DMS53 treated with DMSO at 0.1 percent for 48 hours (cell line): ENCODE data around the gene ZYG11A.
A peak's percentile ranks its signal among the peaks of the same experiment; 100 is the strongest.
"Not testable (repeated sequence)": the region's sequence is repeated elsewhere in the genome, so short reads cannot be mapped to it uniquely, and the experiment has no call there.

ENCODE experiments used
- DNase-seq: peaks from one replicate; lab custom pipeline; 2025; ENCODE audit not compliant: unreplicated experiment; lab: John Stamatoyannopoulos, UW

ZYG11A gene

DNA sequence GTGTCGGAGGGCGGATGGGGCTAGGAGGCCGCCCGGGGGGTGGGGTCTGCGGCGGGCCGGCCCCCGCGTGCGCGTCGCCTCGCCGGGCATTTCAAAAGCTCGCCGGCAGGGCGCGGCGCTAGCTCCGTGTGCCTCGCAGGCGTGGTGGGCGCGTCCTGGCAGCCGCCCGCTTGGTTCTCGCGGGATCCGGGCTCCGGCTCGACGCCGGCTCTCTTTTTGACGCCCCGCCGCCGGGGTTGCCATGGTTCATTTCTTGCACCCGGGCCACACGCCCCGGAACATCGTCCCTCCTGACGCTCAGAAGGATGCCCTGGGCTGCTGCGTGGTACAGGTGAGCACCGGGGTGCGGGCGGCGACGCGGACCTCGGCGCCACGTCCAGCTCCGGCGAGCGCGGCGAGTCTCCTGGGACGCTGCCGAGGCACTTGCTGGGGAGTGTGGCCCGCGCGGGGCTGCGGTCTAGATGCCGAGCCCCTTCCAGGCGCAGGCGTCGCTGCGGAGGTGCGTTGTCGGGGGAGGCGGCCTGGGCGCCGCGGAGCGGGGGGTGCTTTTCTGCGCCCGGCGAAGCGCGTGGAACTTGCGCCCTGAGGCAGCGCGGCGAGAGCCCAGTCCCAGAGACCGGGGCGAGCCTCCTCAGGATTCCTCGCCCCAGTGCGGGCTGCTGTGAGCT lies at the start of gene ZYG11A:
ZYG11A (plus strand) TSS at position 118 of the 668 bp plus-strand sequence; CDS start at position 242, 124 bp downstream.
- peak; percentile 93 for DNase-seq

DNA sequence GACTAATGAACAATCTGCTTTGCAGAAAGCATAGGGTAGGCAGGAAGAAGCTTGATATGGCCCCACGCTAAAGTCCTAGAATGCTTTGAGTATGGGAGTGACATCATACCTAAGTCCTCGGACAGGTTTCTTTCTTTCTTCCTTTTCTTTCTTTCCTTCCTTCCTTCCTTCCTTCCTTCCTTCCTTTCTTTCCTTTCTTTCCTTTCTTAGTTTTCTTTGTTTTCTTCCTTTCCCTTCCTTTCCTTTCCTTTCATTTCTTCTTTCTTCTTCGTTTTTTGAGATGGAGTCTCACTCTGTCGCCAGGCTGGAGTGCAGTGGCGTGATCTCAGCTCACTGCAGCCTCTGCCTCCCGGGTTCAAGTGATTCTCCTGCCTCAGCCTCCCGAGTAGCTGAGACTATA lies 48.8 kb upstream of the ZYG11A start:
- not testable (repeated sequence) for DNase-seq

DNA sequence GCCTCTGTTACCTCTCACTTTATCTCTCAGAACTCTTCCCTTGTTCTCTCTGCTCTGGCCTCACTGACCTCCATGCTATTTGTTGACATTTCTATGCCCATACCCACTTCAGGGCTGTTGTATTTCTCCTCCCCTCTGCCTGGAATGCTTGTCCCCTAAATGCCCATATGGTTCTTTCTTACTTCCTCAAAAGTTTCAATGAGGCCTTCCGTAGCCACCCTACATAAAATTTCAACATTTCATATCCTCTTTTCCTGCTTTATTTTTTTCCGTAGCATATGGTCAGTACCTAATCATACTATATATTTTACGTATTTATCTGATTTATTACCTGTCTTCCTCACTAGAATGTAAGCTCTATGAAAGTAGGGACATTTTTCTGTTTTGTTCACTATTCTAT lies 47.1 kb upstream of the ZYG11A start:
- no peak for DNase-seq

DNA sequence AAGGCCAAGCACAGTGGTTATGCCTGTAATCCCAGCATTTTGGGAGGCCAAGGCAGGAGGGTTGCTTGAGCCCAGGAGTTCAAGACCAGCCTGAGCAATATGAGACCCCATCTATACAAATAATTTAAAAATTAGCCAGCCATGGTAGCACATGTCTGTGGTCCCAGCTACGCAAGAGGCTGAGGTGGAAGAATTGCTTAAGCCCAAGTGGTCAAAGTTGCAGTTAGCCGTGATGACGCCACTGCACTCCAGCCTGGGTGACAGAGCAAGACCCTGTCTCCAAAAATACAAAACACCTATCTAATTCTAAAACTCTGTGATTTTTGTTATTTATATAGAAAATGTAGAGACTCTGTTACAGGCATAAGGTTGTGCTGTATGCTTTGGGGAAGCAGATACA lies 44.2 kb upstream of the ZYG11A start:
- DNase-seq, result no peak

DNA sequence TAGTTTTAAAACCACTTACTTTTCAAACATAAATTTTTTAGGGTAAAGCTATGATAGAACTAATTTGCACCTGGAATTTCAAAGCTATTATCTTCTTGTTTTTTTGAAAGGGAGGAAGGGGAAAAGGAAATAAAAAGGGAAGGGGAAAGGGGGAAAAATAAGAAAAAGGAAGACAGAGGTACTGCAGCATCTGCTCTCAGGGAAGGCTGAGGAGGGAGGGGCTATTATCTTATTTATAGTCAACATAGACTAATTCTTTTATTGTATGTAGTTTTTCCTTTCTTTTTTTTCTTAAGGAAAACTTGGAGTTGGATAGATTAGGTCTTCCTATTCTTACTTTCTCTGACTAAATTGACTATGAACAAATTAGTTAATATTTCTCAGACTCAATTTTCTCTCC lies 41.5 kb upstream of the ZYG11A start:
- no peak for DNase-seq

DNA sequence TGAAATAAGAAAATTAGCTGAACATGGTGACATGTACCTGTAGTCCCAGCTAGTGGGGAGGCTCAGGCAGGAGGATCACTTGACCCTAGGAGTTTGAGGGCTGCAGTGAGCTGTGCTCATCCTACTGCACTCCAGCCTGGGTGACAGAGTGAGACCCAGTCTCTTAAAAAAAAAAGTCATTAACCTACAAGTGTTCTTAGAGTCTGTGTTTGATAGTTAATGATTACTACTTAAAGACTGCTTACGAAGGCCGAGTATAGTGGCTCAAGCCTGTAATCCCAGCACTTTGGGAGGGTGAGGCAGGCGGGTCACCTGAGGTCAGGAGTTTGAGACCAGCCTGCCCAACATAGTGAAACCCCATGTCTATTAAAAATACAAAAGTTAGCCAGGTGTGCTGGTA lies 38.5 kb upstream of the ZYG11A start:
- not testable (repeated sequence) for DNase-seq

DNA sequence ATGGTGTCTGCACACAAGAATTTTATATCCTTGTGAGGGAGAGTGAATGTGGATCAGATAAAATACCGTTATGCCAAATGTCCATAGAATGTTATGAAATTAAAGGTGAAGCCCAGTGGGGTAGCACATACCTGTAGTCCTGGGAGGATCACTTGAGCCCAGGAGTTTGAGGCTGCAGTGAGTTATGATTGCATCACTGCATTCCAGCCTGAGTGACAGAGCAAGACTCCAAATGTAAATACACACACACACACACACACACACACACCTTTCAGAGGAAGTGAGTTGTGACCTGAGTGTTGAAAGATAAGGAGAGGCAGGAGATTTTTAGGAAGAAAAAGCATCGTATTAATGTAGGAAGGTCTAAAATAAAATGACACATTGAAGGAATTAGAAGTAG lies 28.1 kb upstream of the ZYG11A start:
- no peak for DNase-seq

DNA sequence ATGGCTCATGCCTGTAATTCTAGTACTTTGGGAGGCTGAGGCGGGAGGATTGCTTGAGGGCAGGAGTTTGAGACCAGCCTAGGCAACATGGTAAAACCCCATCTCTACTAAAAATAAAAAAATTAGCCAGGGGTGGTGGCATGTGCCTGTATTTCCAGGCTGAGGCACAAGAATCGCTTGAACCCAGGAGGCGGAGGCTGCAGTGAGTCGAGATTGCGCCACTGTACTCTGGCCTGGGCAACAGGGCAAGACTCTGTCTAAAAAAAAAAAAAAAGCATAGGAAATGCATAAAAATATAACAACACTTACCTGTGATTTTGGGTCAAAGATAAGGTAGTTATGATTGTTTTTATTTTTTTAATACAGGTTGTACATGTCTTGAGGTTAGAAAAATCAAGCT lies 21.7 kb upstream of the ZYG11A start:
- not testable (repeated sequence) for DNase-seq

DNA sequence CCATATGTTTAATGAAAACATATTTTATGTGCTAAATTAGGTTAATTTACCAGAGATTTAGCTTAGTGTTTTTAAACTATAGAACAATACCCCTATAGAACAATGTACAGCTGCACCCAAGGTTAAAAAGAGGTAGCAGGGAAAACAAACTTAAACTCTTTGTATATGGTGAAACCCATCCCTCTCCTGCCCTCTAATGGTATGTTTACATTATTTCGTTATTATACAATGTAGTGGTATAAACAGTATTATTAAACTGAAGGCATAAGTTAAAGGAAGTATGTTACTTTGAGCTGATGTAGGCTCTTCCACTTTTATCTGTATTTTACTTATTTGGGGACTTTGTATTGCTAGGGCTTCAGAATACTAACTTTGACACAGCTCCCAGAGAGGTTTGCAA lies 16.7 kb upstream of the ZYG11A start:
- peak; percentile 37 for DNase-seq

DNA sequence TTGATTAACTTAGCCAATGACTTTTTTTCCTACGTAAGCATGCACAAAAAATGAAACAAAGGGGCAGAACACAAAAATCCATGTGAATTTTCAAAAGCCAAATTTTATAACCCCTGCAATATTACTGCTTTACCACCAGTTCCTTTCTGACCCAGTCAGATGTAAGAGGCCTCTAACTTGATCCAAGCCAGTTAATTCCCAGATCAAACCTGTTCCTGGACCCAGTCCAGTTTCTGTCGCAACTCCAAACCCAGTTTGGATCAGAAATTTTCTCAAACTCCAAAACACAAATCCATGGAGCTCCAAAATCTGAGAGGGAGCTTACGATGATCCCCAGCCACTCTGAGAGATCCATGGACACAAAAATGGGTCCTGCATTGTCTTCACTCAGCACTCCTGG lies 7.8 kb upstream of the ZYG11A start:
- no peak for DNase-seq

DNA sequence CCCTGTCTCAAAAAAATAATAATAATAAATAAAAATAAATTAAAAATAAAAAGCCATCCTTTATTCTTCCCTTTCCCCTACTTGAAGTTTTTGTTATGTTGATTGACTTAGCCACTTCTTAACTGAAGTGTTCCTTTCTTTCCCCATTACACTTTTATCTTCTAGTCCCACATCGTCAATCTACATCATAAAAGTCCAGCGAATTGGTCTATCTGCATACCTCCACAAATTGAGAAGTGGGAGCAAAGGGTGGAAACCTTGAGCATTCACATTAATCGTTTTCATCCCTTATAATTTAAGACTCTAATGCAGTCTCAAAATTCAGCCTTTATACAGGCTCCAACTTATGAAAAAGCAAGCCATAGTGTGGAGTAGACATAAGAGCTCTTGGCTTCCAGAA lies 6.5 kb upstream of the ZYG11A start:
- DNase-seq, result no peak

DNA sequence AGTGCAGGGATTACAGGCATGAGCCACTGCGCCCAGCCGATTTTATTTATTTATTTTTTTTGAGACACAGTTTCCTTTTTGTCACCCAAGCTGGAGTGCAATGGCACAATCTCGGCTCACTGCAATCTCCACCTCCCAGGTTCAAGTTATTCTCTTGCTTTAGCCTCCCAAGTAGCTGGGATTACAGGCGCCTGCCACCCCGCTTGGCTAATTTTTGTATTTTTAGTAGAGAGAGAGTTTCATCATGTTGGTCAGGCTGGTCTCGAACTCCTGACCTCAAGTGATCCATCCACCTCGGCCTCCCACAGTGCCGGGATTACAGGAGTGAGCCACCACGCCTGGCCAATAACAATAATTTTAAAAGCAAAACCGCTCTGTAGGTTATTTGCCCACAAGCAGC lies 3.4 kb upstream of the ZYG11A start:
- not testable (repeated sequence) for DNase-seq

DNA sequence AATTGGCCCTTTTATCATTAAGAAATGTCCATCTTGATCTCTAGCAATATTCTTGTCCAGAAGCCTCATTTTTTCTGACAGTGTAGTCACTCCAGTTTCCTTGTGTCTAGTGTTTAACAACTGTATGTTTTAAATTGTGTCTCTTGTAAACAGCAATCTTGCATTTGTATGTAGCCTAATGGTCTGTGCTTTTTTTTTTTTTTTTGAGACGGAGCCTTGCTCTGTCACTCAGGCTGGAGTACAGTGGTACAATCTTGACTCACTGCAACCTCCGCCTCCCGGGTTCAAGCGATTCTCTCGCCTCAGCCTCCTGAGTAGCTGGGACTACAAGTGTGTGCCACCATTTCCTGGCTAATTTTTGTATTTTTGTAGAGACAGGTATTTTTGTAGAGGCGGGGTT lies 2.6 kb downstream of the ZYG11A start:
- not testable (repeated sequence) for DNase-seq

DNA sequence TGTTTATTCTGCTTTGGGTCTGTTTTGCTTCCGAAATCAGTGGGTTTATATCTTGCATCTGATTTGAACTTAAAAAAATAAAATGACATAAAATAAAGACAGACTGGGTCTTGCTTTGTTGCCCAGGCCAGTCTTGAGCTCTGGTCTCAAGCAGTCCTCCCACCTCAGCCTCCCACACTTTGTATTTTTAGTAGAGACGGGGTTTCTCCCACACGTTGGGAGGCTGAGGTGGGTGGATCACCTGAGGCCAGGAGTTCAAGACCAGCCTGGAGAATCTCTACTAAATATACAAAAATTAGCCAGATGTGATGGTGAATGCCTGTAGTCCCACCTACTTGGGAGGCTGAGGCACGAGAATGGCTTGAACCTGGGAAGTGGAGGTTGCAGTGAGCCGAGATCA lies 5.9 kb downstream of the ZYG11A start:
- DNase-seq, result no peak

DNA sequence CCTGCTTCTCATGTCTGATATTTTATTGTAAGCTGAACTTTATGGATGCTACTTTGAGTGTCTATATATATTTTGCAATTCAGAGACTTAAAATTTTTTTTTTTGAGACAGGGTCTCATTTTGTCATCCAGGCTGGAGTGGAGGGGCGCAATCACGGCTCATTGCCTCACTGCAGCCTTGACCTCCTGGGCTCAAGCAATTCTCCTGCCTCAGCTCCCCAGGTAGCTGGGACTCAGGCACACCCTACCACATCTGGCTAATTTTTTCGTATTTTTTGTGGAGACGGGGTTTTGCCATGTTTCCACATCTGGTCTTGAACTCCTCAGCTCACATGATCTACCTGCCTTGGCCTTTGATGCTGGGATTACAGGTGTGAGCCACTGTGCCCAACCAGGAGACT lies 8.4 kb downstream of the ZYG11A start:
- no peak for DNase-seq

DNA sequence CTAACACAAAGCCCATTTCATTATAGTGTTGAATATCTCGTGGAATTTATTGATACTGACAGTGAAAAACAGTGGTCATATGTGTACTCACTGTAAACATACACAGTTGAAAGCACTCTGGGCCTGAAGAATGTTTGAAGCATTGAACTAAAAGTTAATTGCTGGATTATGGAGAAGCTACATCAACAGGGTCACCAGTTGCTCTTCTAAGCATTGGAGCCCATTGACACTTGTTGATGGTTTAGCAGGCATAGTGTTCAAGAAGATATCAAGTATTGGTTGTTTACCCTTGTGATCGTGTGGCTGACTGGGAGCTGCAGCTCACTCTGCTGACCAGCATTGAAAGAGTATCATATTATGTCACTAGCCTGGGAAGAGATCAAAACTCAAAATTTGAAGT lies 10.3 kb downstream of the ZYG11A start:
- DNase-seq, result no peak

DNA sequence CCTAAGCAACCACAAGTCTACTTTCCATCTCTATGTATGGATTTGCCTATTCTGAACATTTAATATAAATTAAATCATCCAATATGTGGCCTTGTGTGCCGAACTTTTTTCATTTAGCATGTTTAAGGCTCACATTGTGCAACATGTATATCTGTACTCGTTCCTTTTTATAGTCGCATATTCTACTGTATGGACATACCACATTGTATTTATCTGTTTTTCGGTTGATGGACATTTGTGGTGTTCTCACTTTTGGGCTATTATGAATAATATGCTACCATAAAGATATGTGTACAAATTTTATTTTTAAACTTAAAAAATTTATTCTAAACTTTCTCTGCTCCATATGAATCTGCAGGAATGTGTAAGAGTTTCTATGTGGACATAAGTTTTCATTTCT lies 13.0 kb downstream of the ZYG11A start:
- no peak for DNase-seq

DNA sequence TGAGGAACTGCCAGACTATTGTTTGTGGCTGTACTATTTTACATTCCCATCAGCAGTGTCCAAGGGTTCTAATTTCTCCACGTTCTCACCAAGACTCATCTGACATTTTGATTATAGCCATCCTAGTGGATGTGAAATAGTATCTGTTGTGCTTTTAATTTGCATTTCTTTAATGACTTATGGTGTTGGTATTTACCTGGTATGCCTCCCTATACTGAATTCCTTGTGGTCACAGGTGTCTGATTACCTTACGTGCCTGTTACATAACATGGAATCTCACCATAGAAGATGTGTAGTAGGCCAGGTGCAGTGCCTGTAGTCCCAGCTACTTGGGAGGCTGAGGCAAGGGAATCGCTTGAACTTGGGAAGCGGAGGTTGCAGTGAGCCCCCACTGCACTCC lies 13.5 kb downstream of the ZYG11A start:
- no peak for DNase-seq

DNA sequence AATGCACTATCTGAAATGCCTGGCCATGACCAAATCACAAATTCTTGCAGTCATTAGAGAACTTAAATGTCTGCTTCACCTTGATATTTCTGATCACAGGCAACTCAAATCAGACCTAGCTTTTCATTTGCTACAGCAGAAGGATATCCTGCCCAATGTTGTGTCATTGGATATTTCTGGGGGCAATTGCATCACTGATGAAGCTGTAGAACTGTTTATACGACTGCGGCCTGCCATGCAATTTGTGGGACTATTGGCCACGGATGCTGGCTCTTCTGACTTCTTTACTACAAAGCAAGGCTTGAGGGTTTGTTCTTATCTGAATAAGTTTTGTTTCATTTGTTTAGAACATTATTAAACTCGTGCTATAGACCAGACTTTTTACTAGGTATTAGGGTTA lies 14.9 kb downstream of the ZYG11A start:
- no peak for DNase-seq

DNA sequence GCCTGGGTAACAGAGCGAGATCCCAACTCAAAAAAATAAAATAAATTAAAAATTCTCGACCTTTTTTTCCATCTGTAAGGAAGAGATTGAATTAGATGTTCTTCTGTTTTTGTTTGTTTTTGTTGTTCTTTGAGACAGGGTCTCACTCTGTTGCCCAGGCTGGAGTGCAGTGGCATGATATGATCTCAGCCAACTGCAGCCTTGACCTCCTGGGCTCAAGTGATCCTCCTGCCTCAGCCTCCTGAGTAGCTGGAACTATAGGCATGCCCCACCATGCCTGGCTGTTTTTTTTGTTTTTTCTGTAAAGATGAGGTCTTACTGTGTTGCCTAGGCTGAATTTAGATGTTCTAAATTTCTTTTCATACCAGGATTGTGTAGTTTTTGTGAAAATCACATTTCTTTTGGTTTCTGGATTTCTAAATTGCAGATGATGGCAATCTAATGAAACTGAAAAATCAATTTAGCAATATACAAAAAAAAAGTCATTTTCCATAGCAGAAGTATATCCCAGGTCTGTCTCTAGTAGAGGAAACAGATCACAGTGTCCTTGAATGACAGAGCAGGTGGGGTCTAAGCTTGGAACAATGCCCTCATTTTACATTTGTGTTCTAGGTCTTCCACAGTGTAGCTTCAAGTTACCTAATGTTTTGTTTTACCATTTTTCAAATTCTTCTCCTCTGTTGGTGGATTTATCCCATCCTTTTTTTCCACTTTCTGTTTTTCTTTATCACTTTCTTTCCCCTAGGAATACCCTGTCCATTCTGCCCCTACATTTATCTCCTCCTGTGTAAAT lies 20.3 kb downstream of the ZYG11A start:
- no peak for DNase-seq

DNA sequence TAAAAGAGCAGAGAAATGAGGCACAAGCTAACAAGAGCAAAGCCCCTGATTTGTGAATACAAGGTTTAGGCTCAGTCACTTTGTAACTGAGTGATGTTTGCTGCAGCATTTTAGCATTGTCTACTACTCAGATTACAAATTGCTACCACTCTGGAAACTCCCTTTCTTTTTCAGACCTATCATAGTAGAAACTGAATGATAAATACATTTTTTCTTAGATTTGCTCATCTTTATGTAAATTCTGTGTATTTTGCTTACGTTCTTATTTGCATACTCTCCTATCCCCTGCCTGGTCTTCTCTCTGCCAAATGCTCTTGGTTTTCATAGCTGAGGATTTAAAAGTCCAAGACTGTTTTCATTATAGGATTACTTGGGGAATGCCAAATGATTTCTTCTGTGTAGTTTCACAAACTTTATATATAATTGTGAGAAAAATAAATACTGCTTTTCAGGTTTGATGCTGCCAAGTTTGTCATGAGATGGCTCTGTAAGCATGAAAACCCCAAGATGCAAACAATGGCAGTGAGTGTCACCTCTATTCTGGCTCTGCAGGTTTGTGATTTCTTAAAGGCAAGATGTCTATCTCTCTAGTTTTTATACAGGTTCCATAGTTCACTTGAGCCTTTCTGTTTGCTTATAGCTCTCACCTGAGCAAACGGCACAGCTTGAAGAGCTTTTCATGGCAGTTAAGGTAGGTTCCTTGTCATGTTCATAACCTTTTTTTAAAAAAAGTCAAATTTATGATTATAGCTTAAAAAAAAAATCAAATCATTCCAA lies 24.7 kb downstream of the ZYG11A start:
- no peak for DNase-seq

DNA sequence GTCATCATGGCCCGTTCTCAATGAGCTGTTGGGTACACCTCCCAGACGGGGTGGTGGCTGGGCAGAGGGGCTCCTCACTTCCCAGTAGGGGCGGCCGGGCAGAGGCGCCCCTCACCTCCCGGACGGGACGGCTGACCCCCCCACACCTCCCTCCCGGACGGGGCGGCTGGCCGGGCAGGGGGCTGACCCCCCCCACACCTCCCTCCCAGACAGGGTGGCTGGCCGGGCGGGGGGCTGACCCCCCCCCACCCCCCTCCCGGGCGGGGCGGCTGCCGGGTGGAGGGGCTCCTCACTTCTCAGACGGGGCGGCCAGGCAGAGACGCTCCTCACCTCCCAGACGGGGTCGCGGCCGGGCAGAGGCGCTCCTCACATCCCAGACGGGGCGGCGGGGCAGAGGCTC lies 27.2 kb downstream of the ZYG11A start:
- not testable (repeated sequence) for DNase-seq
